GM19324 (cell line): ENCODE measurements around the gene IFI44L.

Experiments
- ATAC-seq: cut with Tn5 transposase; IDR thresholded peaks from one replicate; pipeline ENCODE4 v1.9.1; 2021; ENCODE audit warnings: mild to moderate bottlenecking, moderate library complexity; ENCODE audit not compliant: unreplicated experiment, low FRiP score

The IFI44L gene

GRCh38 chr1:78633209-78633608 is 13.0 kb downstream of the IFI44L start:
- ATAC-seq: no peak

- ATAC-seq: no peak
These were observed 20.2 kb downstream of the IFI44L start for GRCh38 chr1:78640462-78640861.

- no peak for ATAC-seq
These were observed 21.3 kb downstream of the IFI44L start for GRCh38 chr1:78641558-78641957.

- no peak for ATAC-seq
These were observed 25.5 kb downstream of the IFI44L start for GRCh38 chr1:78645723-78646122.

GRCh38 chr1:78647238-78647637 is 27.0 kb downstream of the IFI44L start:
- ATAC-seq: no peak

- peak; percentile 82 for ATAC-seq
These were observed 29.4 kb downstream of the IFI44L start, which contains the start of gene IFI44 for GRCh38 chr1:78649628-78650027. Gene IFI44, plus strand, starts transcription at chr1:78649831. Its CDS starts 365 bp downstream, at chr1:78650196.

- no peak for ATAC-seq
These were observed 29.9 kb downstream of the IFI44L start for GRCh38 chr1:78650114-78650660.

GRCh38 chr1:78651241-78651640 is 31.0 kb downstream of the IFI44L start:
- peak; percentile 45 for ATAC-seq

- no peak for ATAC-seq
These were observed 31.8 kb downstream of the IFI44L start for GRCh38 chr1:78652019-78652560.

- ATAC-seq: no peak
These were observed 38.7 kb downstream of the IFI44L start for GRCh38 chr1:78658901-78659300.

- ATAC-seq: no peak
These were observed 43.7 kb downstream of the IFI44L start for GRCh38 chr1:78663923-78664322.

- ATAC-seq: no peak
These were observed 44.5 kb downstream of the IFI44L start for GRCh38 chr1:78664763-78665162.

GRCh38 chr1:78665809-78666208 is 45.6 kb downstream of the IFI44L start:
- ATAC-seq: no peak

GRCh38 chr1:78667939-78668338 is 47.7 kb downstream of the IFI44L start:
- ATAC-seq: no peak

GRCh38 chr1:78668427-78668826 is 48.2 kb downstream of the IFI44L start:
- no peak for ATAC-seq

GRCh38 chr1:78672428-78672827 is 52.2 kb downstream of the IFI44L start:
- no peak for ATAC-seq

- ATAC-seq: peak; percentile 48
These were observed 52.9 kb downstream of the IFI44L start for GRCh38 chr1:78673120-78673519.

GRCh38 chr1:78676347-78676982 is 56.2 kb downstream of the IFI44L start:
- ATAC-seq: no peak

- ATAC-seq: no peak
These were observed 56.7 kb downstream of the IFI44L start for GRCh38 chr1:78676993-78677392.

GRCh38 chr1:78677788-78678187 is 57.5 kb downstream of the IFI44L start:
- ATAC-seq: no peak

GRCh38 chr1:78678324-78678723 is 58.1 kb downstream of the IFI44L start:
- peak; percentile 85 for ATAC-seq

- no peak for ATAC-seq
These were observed 61.0 kb downstream of the IFI44L start for GRCh38 chr1:78681265-78681664.
